MM.1S (cell line): ENCODE results near the gene FBLL1.
"Not testable (repeated sequence)": the region's sequence is repeated elsewhere in the genome, so short reads cannot be mapped to it uniquely, and the experiment has no call there.

Source experiments
- DNase-seq: peaks from one replicate; pipeline ENCODE4 v3.0.0-alpha.2; 2015
- H2AFZ ChIP-seq: fragments of 300-600 bp; sonication (generic); 2 replicates; pipeline ENCODE4 v1.6.0; 2016; ENCODE audit warnings: antibody characterized with exemption, low read length
- H3F3A ChIP-seq: fragments of 300-600 bp; sonication (generic); 2 replicates; pipeline ENCODE4 v1.6.1; 2016; ENCODE audit warnings: mild to moderate bottlenecking, antibody characterized with exemption, low read length, moderate library complexity, mixed read lengths; ENCODE audit not compliant: insufficient read depth
- H3K27ac ChIP-seq: fragments of 300-600 bp; sonication (generic); 2 replicates; pipeline ENCODE4 v1.5.1; 2016; ENCODE audit warnings: mild to moderate bottlenecking, low read length
- H3K27me3 ChIP-seq: fragments of 300-600 bp; sonication (generic); replicated peaks from 2 replicates; pipeline ENCODE4 v1.6.0; 2016; ENCODE audit warnings: low read length; ENCODE audit not compliant: insufficient read depth
- H3K36me3 ChIP-seq: fragments of 300-600 bp; sonication (generic); replicated peaks from 2 replicates; pipeline ENCODE4 v1.6.1; 2016; ENCODE audit warnings: mild to moderate bottlenecking, low read length, mixed read lengths; ENCODE audit not compliant: insufficient read depth
- H3K4me1 ChIP-seq: fragments of 300-600 bp; sonication (generic); 2 replicates; pipeline ENCODE4 v1.6.1; 2016; ENCODE audit warnings: low read length, mixed read lengths
- H3K4me2 ChIP-seq: fragments of 300-600 bp; sonication (generic); 2 replicates; pipeline ENCODE4 v1.6.0; 2016; ENCODE audit warnings: low read depth, low read length
- H3K4me3 ChIP-seq: fragments of 300-600 bp; sonication (generic); 2 replicates; pipeline ENCODE4 v1.5.1; 2016; ENCODE audit warnings: low read length, mixed read lengths
- H3K79me2 ChIP-seq: fragments of 300-600 bp; sonication (generic); 2 replicates; pipeline ENCODE4 v1.6.1; 2016; ENCODE audit warnings: mixed run types, low read length, mixed read lengths
- H3K9ac ChIP-seq: fragments of 300-600 bp; sonication (generic); 2 replicates; pipeline ENCODE4 v1.6.1; 2016; ENCODE audit warnings: low read length, mixed read lengths
- H3K9me2 ChIP-seq: fragments of 300-600 bp; sonication (generic); replicated peaks from 2 replicates; pipeline ENCODE4 v1.6.1; 2016; ENCODE audit warnings: mild to moderate bottlenecking, low read length, mixed read lengths; ENCODE audit not compliant: insufficient read depth
- H3K9me3 ChIP-seq: fragments of 300-600 bp; sonication (generic); replicated peaks from 2 replicates; pipeline ENCODE4 v1.6.1; 2016; ENCODE audit warnings: mild to moderate bottlenecking, low read length, mixed read lengths; ENCODE audit not compliant: insufficient read depth
- H4K20me1 ChIP-seq: fragments of 300-600 bp; sonication (generic); 2 replicates; pipeline ENCODE4 v1.6.1; 2016; ENCODE audit warnings: mild to moderate bottlenecking, low read length, moderate library complexity, mixed read lengths; ENCODE audit not compliant: insufficient read depth
- CTCF ChIP-seq: fragments of 300-600 bp; sonication (generic); IDR thresholded peaks from 2 replicates; pipeline ENCODE4 v1.5.1; 2016; ENCODE audit warnings: antibody characterized with exemption, low read length, mixed read lengths
- EZH2 ChIP-seq: fragments of 300-600 bp; sonication (generic); optimal IDR thresholded peaks from 2 replicates; pipeline ENCODE3; 2017; ENCODE audit warnings: low read depth, mild to moderate bottlenecking, antibody characterized with exemption, low read length, mixed read lengths
- EZH2phosphoT487 ChIP-seq: fragments of 300-600 bp; sonication (generic); IDR thresholded peaks from 2 replicates; pipeline ENCODE4 v1.6.1; 2018; ENCODE audit warnings: antibody characterized with exemption, low read length

The FBLL1 gene

GRCh38 chr5:168531191-168531590 is 2.1 kb downstream of the FBLL1 start:
- no peak for DNase-seq
- TF ChIP-seq EZH2phosphoT487 (no peak), CTCF (no peak), EZH2 (no peak)
- Histone ChIP-seq H3K27me3 (no peaks in the 10 kb centered on the region), H3K9me2 (no peaks in the 10 kb centered on the region), H3K79me2 (no peaks in the 10 kb centered on the region), H3K9ac (no peak overlapping the region), H3K36me3 (no peaks in the 10 kb centered on the region), H3F3A (no peaks in the 10 kb centered on the region), H3K4me1 (no peaks in the 10 kb centered on the region), H2AFZ (no peak overlapping the region), H3K27ac (no peak overlapping the region), H3K4me2 (no peak overlapping the region), H4K20me1 (no peaks in the 10 kb centered on the region), H3K4me3 (no peak overlapping the region), H3K9me3 (no peaks in the 10 kb centered on the region)

GRCh38 chr5:168531987-168532864 is 3.1 kb downstream of the FBLL1 start:
- no peaks in the 10 kb centered on the region for H3K9me3 ChIP-seq
- H3K9ac ChIP-seq = no peak overlapping the region
- no peak overlapping the region for H2AFZ ChIP-seq
- no peaks in the 10 kb centered on the region for H3K4me1 ChIP-seq
- H3K4me3 ChIP-seq = no peak overlapping the region
- no peak for DNase-seq
- H4K20me1 ChIP-seq = no peaks in the 10 kb centered on the region
- H3F3A ChIP-seq = no peaks in the 10 kb centered on the region
- H3K36me3 ChIP-seq = no peaks in the 10 kb centered on the region
- no peaks in the 10 kb centered on the region for H3K27me3 ChIP-seq
- H3K4me2 ChIP-seq = no peak overlapping the region
- no peak overlapping the region for H3K27ac ChIP-seq
- TF ChIP-seq EZH2 (no peak), EZH2phosphoT487 (no peak), CTCF (no peak)
- no peaks in the 10 kb centered on the region for H3K79me2 ChIP-seq
- H3K9me2 ChIP-seq = no peaks in the 10 kb centered on the region

GRCh38 chr5:168534351-168534750 is 5.2 kb downstream of the FBLL1 start:
- H3K4me3 ChIP-seq, H3K27me3 ChIP-seq, H3K36me3 ChIP-seq, H3K9me2 ChIP-seq, H2AFZ ChIP-seq, H3F3A ChIP-seq, DNase-seq, H3K9ac ChIP-seq, H3K4me2 ChIP-seq, H4K20me1 ChIP-seq, H3K4me1 ChIP-seq, H3K27ac ChIP-seq, H3K79me2 ChIP-seq, H3K9me3 ChIP-seq: not testable (repeated sequence)

- H3K27me3 ChIP-seq = no peaks in the 10 kb centered on the region
- H4K20me1 ChIP-seq = no peaks in the 10 kb centered on the region
- H3K9me3 ChIP-seq = no peaks in the 10 kb centered on the region
- no peak overlapping the region for H3K27ac ChIP-seq
- no peak overlapping the region for H3K9ac ChIP-seq
- H3K4me3 ChIP-seq = no peak overlapping the region
- no peak overlapping the region for H2AFZ ChIP-seq
- H3K79me2 ChIP-seq = no peaks in the 10 kb centered on the region
- no peaks in the 10 kb centered on the region for H3K9me2 ChIP-seq
- no peak for TF ChIP-seq CTCF
- TF ChIP-seq EZH2phosphoT487 = no peak
- TF ChIP-seq EZH2 = no peak
- no peaks in the 10 kb centered on the region for H3K36me3 ChIP-seq
- H3K4me1 ChIP-seq = no peaks in the 10 kb centered on the region
- H3F3A ChIP-seq = no peaks in the 10 kb centered on the region
- no peak for DNase-seq
- no peak overlapping the region for H3K4me2 ChIP-seq
Observed at GRCh38 chr5:168537176-168537575, 8.1 kb downstream of the FBLL1 start.
